Measurements from ENCODE around the gene NUP37.

- TF ChIP-seq, protein P1, sequence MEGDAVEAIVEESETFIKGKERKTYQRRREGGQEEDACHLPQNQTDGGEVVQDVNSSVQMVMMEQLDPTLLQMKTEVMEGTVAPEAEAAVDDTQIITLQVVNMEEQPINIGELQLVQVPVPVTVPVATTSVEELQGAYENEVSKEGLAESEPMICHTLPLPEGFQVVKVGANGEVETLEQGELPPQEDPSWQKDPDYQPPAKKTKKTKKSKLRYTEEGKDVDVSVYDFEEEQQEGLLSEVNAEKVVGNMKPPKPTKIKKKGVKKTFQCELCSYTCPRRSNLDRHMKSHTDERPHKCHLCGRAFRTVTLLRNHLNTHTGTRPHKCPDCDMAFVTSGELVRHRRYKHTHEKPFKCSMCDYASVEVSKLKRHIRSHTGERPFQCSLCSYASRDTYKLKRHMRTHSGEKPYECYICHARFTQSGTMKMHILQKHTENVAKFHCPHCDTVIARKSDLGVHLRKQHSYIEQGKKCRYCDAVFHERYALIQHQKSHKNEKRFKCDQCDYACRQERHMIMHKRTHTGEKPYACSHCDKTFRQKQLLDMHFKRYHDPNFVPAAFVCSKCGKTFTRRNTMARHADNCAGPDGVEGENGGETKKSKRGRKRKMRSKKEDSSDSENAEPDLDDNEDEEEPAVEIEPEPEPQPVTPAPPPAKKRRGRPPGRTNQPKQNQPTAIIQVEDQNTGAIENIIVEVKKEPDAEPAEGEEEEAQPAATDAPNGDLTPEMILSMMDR (IDR thresholded peaks at IDR 0.05) = peak in 2 of 4 experiments; percentile 8 to 31
- no peak for TF ChIP-seq EP300 (IDR thresholded peaks at IDR 0.05)
- TF ChIP-seq POLR2AphosphoS5 (IDR thresholded peaks at IDR 0.05) = peak; percentile 79
Measured at GRCh38 chr12:102119674-102120563, at the start of gene NUP37, which contains the start of gene PARPBP.
